HEK293T (cell line): ENCODE measurements around the gene C10orf71.

ENCODE experiments used
- ARNT ChIP-seq: fragments of 450-650 bp; IDR thresholded peaks from 2 replicates; pipeline ENCODE4 v1.6.1; 2017; ENCODE audit warnings: mild to moderate bottlenecking
- ELF4 ChIP-seq: fragments of 450-650 bp; IDR thresholded peaks from 2 replicates; pipeline ENCODE4 v1.6.1; 2017; ENCODE audit warnings: antibody characterized with exemption
- HDGF ChIP-seq: fragments of 450-650 bp; IDR thresholded peaks from 2 replicates; pipeline ENCODE4 v1.6.1; 2017; ENCODE audit warnings: antibody characterized with exemption, borderline replicate concordance
- NFRKB ChIP-seq: fragments of 450-650 bp; IDR thresholded peaks from 2 replicates; pipeline ENCODE4 v1.6.1; 2016; ENCODE audit warnings: mild to moderate bottlenecking, moderate library complexity
- SP1 ChIP-seq: fragments of 450-650 bp; IDR thresholded peaks from 2 replicates; pipeline ENCODE4 v1.6.1; 2017
- TARDBP ChIP-seq: fragments of 450-650 bp; IDR thresholded peaks from 2 replicates; pipeline ENCODE4 v1.6.1; 2016
- TF ChIP-seq, protein P1 (sequence below): fragments of 450-650 bp; IDR thresholded peaks from 2 replicates; pipeline ENCODE4 v1.6.1; 2016

DNA sequence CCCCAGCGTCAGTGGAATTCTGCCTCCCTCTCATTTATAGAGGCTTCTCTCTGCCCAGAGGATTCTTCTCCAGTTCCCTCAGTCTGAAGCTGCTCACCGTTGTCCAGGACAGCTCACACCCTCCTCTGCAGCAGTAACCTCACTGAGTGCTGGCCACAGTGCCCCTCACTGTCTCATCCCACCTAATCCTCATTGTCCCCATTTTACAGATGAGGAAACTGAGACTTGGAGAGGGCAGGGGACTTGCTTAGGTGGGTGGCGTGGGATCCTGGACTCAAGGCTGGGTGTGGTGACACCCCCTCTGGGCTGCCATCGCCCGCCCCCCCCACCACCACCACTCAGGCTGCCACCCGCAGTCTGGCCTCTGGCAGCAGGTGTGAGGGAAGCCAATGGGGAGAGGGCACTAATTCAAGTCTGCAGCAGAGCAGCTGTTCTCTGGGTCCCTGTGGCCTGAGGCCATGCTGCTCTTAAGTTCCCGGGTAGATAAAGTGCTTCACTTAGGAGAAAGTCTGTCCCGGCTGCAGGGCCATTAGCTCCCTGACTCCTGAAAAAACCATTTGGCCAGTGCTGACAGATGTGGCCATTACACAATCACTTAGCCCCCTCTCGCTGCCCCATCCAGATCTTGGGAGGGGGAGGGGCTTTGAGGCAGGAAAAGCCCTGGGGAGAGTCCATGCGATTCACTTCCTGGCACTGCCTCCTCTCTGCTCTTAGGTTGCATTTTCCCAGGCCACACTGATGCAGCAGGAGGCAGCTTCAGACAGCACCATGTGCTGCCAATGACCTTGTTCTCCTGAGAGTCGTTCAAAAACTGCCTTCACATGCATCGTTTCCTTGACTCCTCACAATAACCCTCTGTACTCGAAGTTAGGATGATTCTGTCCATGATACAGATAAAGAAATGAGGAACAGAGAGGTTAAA lies 60.6 kb downstream of the C10orf71 start:
- TF ChIP-seq TARDBP (no peak), SP1 (no peak), HDGF (no peak), ELF4 (no peak), ARNT (no peak), NFRKB (no peak)
- TF ChIP-seq, protein P1, sequence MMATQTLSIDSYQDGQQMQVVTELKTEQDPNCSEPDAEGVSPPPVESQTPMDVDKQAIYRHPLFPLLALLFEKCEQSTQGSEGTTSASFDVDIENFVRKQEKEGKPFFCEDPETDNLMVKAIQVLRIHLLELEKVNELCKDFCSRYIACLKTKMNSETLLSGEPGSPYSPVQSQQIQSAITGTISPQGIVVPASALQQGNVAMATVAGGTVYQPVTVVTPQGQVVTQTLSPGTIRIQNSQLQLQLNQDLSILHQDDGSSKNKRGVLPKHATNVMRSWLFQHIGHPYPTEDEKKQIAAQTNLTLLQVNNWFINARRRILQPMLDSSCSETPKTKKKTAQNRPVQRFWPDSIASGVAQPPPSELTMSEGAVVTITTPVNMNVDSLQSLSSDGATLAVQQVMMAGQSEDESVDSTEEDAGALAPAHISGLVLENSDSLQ: no peak
